Measurements from ENCODE around the gene KIF5C. TPM values are rescaled to one million over a fixed set of nuclear protein-coding genes. Genes with fewer than 3 reads are reported as not detected.

The KIF5C gene
- total and polyA plus RNA-seq, 2 of the 13 experiments (the other 11 are each of a cell fraction or from before 2014, with no cell fraction given), result 0.15 to 0.20 TPM

- H3K27ac ChIP-seq (ENCODE audit: extremely low read length, insufficient read depth, low read length), result no peak overlapping the region
- ATAC-seq, result no peak
- intact Hi-C loops (cut with micrococcal nuclease; ENCODE audit: unreplicated experiment), result no loop called here
- POLR2A ChIA-PET, result no interaction called here
- no peak for DNase-seq (ENCODE audit: low spot score)
- peaks cover 12% of the 10 kb centered on the region for H3K4me1 ChIP-seq (ENCODE audit: insufficient read depth, low read length)
- H3K79me2 ChIP-seq (ENCODE audit: insufficient read depth, low read length), result no peaks in the 10 kb centered on the region
- no TSS peak for BruUV-seq (replicated peaks)
- CTCF ChIA-PET (ENCODE audit: low intra/inter-chr PET ratio, low total read pairs), result interaction anchor here (4.5 kb wide), 1 partner anchor 542 kb away, joined by 45 read pairs; no protein-coding TSS in a partner anchor
- H3K9me3 ChIP-seq (ENCODE audit: low read length), result no peaks in the 10 kb centered on the region
- H2AFZ ChIP-seq (ENCODE audit: low read length), result no peak overlapping the region
- H3K27me3 ChIP-seq (ENCODE audit: control insufficient read depth in 1 of 2, insufficient read depth in 2 of 2, low read length in 2 of 2), result peaks cover 0 to 13% of the 10 kb centered on the region in 2 experiments; a peak in 2 of 5 replicates
- H3K4me3 ChIP-seq (replicated peaks in 1 of 3; ENCODE audit: insufficient read depth in 1 of 3, low read depth in 2 of 3, low read length in 3 of 3), result no peak overlapping the region
- no peak overlapping the region for H3K9ac ChIP-seq (ENCODE audit: insufficient read depth, low read depth, low read length)
- no peak for TF ChIP-seq ZNF414 (CRISPR knock-in tag; IDR thresholded peaks at IDR 0.05)
- no peak for TF ChIP-seq ZNF788 (CRISPR knock-in tag; IDR thresholded peaks at IDR 0.05; ENCODE audit: borderline replicate concordance)
- TF ChIP-seq PHF8 (CRISPR knock-in tag; IDR thresholded peaks at IDR 0.05), result no peak
- TF ChIP-seq, protein P1, sequence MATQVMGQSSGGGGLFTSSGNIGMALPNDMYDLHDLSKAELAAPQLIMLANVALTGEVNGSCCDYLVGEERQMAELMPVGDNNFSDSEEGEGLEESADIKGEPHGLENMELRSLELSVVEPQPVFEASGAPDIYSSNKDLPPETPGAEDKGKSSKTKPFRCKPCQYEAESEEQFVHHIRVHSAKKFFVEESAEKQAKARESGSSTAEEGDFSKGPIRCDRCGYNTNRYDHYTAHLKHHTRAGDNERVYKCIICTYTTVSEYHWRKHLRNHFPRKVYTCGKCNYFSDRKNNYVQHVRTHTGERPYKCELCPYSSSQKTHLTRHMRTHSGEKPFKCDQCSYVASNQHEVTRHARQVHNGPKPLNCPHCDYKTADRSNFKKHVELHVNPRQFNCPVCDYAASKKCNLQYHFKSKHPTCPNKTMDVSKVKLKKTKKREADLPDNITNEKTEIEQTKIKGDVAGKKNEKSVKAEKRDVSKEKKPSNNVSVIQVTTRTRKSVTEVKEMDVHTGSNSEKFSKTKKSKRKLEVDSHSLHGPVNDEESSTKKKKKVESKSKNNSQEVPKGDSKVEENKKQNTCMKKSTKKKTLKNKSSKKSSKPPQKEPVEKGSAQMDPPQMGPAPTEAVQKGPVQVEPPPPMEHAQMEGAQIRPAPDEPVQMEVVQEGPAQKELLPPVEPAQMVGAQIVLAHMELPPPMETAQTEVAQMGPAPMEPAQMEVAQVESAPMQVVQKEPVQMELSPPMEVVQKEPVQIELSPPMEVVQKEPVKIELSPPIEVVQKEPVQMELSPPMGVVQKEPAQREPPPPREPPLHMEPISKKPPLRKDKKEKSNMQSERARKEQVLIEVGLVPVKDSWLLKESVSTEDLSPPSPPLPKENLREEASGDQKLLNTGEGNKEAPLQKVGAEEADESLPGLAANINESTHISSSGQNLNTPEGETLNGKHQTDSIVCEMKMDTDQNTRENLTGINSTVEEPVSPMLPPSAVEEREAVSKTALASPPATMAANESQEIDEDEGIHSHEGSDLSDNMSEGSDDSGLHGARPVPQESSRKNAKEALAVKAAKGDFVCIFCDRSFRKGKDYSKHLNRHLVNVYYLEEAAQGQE (IDR thresholded peaks at IDR 0.05; ENCODE audit: borderline replicate concordance in 1 of 2, low read depth in 1 of 2, low read length in 2 of 2), result no peak
- no peak for TF ChIP-seq FOXC1 (CRISPR knock-in tag; IDR thresholded peaks at IDR 0.05; ENCODE audit: borderline replicate concordance)
- no peak for TF ChIP-seq JDP2 (CRISPR knock-in tag; IDR thresholded peaks at IDR 0.05; ENCODE audit: borderline replicate concordance)
- no peak for TF ChIP-seq ZNF746 (CRISPR knock-in tag; IDR thresholded peaks at IDR 0.05)
- TF ChIP-seq, protein P2, sequence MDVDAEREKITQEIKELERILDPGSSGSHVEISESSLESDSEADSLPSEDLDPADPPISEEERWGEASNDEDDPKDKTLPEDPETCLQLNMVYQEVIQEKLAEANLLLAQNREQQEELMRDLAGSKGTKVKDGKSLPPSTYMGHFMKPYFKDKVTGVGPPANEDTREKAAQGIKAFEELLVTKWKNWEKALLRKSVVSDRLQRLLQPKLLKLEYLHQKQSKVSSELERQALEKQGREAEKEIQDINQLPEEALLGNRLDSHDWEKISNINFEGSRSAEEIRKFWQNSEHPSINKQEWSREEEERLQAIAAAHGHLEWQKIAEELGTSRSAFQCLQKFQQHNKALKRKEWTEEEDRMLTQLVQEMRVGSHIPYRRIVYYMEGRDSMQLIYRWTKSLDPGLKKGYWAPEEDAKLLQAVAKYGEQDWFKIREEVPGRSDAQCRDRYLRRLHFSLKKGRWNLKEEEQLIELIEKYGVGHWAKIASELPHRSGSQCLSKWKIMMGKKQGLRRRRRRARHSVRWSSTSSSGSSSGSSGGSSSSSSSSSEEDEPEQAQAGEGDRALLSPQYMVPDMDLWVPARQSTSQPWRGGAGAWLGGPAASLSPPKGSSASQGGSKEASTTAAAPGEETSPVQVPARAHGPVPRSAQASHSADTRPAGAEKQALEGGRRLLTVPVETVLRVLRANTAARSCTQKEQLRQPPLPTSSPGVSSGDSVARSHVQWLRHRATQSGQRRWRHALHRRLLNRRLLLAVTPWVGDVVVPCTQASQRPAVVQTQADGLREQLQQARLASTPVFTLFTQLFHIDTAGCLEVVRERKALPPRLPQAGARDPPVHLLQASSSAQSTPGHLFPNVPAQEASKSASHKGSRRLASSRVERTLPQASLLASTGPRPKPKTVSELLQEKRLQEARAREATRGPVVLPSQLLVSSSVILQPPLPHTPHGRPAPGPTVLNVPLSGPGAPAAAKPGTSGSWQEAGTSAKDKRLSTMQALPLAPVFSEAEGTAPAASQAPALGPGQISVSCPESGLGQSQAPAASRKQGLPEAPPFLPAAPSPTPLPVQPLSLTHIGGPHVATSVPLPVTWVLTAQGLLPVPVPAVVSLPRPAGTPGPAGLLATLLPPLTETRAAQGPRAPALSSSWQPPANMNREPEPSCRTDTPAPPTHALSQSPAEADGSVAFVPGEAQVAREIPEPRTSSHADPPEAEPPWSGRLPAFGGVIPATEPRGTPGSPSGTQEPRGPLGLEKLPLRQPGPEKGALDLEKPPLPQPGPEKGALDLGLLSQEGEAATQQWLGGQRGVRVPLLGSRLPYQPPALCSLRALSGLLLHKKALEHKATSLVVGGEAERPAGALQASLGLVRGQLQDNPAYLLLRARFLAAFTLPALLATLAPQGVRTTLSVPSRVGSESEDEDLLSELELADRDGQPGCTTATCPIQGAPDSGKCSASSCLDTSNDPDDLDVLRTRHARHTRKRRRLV (CRISPR knock-in tag; IDR thresholded peaks at IDR 0.05), result no peak
- TF ChIP-seq TAF15 (IDR thresholded peaks at IDR 0.05; ENCODE audit: low read depth, low read length, poor library complexity, severe bottlenecking), result no peak
- TF ChIP-seq MATR3 (CRISPR knock-in tag; IDR thresholded peaks at IDR 0.05), result no peak
- TF ChIP-seq, protein P3, sequence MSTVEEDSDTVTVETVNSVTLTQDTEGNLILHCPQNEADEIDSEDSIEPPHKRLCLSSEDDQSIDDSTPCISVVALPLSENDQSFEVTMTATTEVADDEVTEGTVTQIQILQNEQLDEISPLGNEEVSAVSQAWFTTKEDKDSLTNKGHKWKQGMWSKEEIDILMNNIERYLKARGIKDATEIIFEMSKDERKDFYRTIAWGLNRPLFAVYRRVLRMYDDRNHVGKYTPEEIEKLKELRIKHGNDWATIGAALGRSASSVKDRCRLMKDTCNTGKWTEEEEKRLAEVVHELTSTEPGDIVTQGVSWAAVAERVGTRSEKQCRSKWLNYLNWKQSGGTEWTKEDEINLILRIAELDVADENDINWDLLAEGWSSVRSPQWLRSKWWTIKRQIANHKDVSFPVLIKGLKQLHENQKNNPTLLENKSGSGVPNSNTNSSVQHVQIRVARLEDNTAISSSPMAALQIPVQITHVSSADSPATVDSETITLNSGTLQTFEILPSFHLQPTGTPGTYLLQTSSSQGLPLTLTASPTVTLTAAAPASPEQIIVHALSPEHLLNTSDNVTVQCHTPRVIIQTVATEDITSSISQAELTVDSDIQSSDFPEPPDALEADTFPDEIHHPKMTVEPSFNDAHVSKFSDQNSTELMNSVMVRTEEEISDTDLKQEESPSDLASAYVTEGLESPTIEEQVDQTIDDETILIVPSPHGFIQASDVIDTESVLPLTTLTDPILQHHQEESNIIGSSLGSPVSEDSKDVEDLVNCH (CRISPR knock-in tag; IDR thresholded peaks at IDR 0.05), result no peak
- no peak for TF ChIP-seq ZNF782 (CRISPR knock-in tag; IDR thresholded peaks at IDR 0.05; ENCODE audit: borderline replicate concordance)
- in situ Hi-C loops (cut with HindIII; ENCODE audit: extremely low pct_ligation_motif_present, low pct_unique_long_range_greater_than_20kb), result no loop called here
- WGBS (ENCODE audit: low lambda C conversion rate), result 60% methylated on average over 3 of the region's 3 CpGs
- no peaks in the 10 kb centered on the region for H4K20me1 ChIP-seq (ENCODE audit: insufficient read depth, low read length)
- H3K36me3 ChIP-seq (replicated peaks in 1 of 2; ENCODE audit: control insufficient read depth in 1 of 2, insufficient read depth in 2 of 2, low read length in 2 of 2), result no peaks in the 10 kb centered on the region
- no peak overlapping the region for H3K4me2 ChIP-seq (ENCODE audit: low read depth, low read length)
- FAIRE-seq, result no peak
These were observed 144.0 kb downstream of the KIF5C start for GRCh38 chr2:149018981-149019380.
